Activated gamma-delta T cell treated with Interleukin-2 at 50 U/mL for 16 hours (primary cell): Measurements from ENCODE around the gene DNAJB9.
"Not testable (repeated sequence)": the region's sequence is repeated elsewhere in the genome, so short reads cannot be mapped to it uniquely, and the experiment has no call there.

ENCODE experiments used
- DNase-seq: peaks from one replicate; pipeline ENCODE4 v3.0.0-alpha.2; 2020

Gene DNAJB9

DNA sequence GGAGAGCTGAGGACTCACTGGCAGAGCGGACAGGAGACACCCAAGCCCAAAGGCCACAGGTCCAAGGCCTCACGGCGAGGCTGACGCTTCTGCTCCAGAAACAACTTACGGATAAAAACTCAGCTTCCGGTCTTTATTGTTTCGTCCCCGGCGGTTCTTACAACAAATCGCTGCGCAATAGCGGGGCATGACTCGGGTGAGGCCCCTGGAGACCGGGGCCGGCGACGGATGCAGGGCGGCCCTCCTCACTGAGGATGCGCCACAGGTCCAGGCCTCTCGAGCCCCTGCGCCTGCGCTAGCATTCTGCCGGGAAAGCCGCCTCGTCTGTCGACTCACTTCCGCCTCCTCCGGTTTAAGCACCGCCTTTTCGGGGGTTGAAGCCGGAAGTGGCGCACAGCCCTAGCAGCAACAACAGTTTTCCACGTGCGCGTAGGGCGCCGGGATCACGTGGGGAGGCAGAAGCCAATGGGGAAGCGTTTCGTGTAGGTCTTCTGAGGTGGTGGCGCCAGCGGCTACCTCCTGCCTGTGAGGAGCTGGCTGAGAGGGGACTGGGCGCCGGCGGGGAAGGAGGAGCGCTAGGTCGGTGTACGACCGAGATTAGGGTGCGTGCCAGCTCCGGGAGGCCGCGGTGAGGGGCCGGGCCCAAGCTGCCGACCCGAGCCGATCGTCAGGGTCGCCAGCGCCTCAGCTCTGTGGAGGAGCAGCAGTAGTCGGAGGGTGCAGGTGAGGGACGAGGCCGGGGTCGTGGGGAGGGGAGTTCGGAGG lies at the start of gene DNAJB9, which contains the start of gene THAP5:
Gene DNAJB9, plus strand, starts transcription at position 494 of the 765 bp plus-strand sequence. CDS start 1,853 bp downstream, outside the sequence.
Gene THAP5, minus strand, starts transcription at position 326 of the 765 bp plus-strand sequence. Its CDS starts 137 bp downstream, at position 189.
- peak; percentile 99 for DNase-seq

DNA sequence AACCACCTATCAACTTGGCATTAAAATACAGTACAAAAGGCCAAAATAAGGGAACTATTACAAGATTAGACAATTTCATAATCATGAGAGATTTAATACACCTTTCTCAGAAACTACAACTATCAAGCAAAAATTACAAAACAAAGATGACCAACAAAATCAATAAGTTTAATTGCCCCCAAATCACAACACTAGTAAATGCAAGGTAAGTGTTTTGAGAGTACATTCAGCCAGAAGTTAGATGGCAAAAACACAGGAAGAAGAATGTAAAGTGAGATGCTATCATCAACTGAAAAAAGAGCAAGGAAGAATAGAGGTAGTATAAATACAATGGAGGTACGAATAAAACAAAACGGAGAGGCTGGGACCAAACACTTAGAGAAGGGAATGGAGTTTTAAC lies 46.9 kb upstream of the DNAJB9 start:
- no peak for DNase-seq

DNA sequence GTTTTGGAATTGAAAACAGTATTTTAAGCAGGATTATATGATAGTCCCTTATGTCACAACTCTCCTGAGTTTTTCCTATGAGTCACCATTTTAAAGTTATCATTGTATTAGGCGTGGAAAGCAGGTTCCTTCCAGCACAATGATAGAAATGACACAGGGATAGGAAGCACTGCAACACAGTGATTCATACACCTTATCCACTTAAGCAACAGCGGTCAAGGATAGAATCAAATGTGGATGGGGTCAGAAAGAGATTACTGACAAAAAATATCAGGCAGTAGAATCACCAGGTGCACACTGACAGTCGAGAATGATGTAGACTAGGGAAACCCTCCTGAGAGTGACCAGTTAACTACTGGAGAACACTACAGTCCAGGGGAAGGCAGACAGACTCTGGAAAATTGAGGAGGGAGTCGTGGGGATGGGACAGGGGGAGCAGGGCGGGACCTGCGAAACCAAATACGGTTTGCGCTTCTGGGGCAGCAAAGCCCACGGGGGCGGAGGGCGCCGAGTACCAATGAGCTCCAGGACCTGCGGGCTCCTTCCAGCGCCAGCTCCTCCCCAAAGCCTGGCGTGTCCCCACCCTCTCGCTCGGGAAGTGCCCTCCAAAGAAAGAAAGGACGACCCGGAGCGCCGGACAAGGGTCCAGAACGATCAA lies 44.2 kb upstream of the DNAJB9 start:
- peak; percentile 58 for DNase-seq

DNA sequence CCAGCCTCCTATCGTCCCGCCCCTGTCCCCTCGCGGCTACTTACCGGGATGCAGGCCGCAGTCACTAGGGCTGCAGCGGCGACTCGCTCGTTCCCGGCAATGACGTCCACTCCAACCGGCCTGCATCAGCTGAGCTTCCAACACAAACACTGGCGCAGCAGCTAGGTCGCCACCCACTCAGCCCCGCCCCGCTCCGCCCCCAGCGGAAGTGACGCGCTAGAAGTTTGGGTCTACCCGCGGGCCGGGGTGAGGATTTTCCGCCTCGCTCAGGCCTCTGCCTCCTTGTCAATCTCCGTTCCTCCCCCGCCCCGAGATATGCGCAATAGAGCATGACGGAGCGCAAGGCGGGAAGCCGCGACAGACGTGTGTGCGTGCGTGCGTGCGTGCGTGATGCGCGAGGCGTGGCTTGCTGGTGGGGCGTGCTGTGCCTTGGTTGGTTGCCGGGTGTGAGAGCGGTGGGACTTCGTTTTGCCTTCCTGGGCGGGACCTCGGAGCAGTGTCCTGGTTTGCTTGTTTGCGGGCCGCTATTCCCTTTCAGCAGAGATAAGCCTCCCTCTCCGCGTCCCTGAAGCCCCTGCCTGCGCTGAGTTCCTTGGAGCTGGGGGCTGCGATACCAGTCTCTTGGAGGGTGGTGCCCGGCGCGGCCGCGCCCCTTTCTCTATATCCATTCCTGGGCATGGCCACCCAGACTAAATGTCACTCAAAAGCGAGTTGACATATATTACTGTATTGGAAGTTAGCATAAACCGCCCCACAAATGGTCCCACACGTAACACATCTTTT lies 43.5 kb upstream of the DNAJB9 start, which contains the start of gene PNPLA8:
Gene PNPLA8, minus strand, starts transcription at position 151 of the 783 bp plus-strand sequence. CDS start 10,644 bp downstream, outside the sequence.
- peak; percentile 100 for DNase-seq

DNA sequence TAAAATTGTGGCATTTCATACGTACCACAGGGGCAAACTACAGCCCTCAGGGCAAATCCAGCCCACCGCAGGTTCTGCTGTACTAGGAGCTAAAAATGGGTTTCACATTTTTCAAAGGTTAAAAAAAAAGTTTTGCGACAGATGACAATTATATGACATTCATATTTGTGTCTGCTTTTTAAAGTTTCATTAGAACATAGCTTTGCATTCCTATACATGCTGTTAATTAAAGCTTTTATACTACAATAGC lies 43.0 kb upstream of the DNAJB9 start:
- DNase-seq = no peak

DNA sequence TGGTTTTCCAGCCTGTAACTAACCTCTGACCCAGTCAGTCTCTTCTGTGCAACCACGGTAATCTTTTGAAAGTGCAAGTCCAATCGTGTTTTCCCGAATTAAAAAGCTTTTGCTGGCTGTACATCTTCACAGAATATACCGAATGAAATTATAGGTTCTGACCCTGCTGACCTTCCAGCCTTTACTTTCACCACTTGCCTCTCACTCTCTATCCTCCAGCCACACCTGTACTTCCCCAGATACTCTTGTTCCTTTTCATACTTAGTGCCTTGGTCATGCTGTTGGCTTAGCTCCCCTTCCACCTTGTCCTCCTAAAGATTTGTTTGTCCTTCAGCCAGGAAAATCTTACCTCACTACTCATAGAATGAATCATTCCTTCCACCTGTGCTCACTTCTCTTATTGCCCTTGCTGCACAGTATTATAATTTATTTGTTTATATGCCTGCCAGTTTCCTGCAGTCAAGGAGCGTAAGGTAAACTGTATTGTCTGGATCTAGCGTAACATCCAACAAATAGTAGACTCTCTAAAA lies 41.4 kb upstream of the DNAJB9 start:
- DNase-seq = no peak

DNA sequence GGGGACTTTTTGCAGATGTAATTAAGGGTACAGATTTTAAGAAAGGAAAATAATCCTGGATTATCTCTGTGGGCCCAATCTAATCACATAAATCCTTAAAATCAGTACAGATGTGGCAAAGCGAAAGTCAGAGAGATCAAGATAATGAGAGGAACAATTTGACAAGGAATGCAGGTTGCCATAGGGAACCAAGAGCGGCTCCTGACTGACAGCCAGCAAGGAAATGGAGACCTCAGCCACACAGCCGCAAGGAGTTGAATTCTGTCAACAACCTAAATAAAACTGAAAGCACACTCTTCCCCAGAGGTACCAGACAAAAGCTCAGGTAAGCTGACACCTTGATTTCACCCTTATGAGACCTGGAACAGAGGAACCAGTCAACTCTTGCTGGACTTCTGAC lies 40.3 kb upstream of the DNAJB9 start:
- no peak for DNase-seq

DNA sequence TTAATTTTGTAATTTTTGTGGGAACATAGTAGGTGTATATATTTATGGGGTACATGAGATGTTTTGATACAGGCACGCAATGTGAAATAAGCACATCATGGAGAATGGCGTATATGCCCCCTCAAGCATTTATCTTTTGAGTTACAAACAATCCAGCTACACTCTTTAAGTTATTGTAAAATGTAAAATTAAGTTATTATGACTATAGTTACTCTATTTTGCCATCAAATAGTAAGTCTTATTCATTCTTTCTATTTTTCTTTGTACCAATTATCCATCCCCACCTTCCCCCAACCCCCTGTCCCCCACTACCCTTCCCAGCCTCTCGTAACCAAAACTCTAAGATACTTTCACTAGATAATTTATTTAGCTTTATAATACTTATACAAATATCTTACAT lies 36.0 kb upstream of the DNAJB9 start:
- DNase-seq = no peak

DNA sequence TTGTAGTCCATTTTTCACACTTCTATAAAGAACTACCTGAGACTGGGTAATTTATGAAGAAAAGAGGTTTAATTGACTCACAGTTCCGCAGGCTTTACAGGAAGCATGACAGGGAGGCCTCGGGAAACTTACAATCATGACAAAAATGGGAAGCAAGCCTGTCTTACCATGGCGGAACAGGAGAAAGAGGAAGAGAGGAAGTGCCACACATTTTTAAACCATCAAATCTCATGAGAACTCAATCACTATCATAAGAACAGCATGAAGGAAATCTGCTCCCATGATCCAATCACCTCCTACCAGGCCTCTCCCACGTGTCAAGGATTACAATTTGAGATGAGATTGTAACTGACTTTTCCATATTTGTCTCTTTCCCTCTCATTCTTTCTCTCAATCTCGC lies 34.4 kb upstream of the DNAJB9 start:
- no peak for DNase-seq

DNA sequence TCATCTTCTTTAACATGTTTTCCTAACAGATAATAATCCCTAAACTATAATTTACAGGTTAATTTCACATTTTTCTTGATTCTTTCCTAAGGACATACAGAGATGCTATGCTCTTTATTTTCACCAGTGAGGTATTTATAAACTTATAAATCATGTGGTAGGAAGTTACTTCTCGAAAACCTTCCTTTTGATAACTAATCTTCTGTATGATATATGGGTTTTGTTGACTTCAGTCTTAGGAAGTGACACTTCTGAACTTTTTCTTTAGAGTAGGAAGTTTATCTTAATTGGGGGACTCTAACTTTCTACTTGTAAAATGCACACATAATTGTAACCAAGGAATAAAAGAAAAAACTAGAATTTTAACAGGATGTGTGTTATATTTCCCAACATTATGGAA lies 33.9 kb upstream of the DNAJB9 start:
- DNase-seq = no peak

DNA sequence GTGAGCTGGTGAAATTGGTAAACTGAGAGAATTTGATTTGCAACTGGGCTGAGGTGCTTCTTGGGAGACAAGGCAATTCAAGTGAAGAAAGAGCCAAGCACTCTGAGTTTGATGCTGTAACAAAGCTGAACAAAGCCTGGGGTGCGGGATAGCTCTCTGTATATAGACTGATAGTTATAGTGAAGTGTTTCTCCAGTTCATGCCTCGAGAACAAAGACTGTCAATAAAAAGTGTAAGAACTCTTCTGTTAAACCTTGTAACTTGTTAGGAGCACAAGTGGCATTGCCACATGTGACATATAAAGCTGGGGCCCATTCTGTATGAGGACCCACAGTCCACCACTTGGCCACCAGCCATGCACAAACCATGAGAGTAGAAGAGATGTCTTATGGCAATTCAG lies 32.4 kb upstream of the DNAJB9 start:
- no peak for DNase-seq

DNA sequence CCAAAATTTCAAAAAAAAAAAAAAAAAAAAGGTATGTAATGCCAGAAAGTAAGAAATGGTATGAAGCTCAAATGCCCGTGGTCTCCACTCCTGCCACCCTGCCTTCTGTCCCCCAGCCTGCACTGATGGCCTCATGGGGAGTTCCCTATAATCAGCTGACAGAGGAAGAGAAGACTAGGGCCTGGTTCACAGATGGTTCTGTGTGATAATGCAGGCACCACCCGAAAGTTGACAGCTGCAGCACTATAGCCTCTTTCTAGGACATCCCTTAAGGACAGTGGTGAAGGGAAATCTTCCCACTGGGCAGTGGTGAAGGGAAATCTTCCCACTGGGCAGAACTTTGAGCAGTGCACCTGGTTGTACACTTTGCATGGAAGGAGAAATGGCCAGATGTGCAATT lies 31.4 kb upstream of the DNAJB9 start:
- DNase-seq = not testable (repeated sequence)

DNA sequence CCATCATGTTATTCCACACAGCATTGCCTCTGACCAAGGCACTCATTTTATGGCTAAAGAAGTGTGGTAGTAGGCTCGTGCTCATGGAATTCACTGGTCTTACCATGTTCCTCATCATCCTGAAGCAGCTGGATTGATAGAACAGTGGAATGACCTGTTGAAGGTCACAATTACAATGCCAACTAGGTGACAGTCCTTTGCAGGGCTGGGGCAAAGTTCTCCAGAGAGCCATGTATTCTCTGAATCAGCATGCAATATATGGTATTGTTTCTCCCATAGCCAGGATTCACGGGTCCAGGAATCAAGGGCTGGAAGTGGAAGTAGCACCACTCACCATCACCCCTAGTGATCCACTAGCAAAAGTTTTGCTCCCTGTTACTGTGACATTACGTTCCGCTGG lies 31.0 kb upstream of the DNAJB9 start:
- DNase-seq = not testable (repeated sequence)

DNA sequence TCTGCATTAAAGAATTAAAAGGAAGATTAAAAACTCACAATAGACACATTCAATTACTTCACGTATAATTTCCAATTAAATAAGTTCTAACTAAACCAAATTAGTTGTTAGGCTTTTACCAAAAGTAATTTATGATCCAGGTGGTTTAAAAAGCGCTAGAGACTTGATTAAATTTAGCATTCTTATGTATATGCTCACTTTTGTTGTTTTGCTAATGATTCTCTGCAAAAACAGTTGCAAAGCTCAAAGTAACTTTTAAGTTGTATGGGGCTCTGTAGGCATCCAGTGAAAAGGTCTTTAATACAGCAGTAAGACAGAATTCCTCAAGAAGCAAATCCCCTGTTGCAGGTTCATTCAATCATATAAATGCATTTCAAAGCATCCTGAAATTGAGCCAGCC lies 28.2 kb upstream of the DNAJB9 start:
- DNase-seq = no peak

DNA sequence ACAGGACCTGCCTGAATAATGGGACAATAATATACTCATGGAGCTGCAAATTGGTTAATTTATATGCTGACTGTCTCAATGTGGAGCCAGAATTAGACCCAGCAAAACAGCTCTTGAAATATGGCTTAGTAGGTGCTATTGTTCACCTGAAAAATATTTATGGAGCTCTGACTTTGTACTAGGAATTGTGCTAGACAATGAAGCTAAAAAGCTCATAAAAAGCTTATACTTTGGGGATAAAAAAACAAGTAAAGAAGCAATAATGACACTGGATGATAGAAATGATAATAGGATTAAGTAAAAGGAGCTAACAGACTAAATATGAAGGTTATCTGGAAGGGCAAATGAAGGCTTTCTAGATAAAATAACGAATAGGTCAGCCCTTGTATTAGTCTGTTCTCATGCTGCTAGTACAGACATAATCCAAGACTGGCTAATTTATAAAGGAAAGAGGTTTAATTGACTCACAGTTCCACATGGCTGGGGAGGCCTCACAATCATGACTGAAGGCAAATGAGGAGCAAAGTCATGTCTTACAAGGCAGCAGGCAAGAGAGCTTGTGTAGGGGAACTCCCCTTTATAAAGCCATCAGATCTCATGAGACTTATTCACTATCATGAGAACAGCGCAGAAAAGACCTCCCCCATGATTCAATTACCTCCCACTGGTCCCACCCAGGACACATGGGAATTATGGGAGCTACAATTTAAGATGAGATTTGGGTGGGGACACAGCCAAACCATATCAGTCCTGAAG lies 21.4 kb upstream of the DNAJB9 start:
- DNase-seq = not testable (repeated sequence)

DNA sequence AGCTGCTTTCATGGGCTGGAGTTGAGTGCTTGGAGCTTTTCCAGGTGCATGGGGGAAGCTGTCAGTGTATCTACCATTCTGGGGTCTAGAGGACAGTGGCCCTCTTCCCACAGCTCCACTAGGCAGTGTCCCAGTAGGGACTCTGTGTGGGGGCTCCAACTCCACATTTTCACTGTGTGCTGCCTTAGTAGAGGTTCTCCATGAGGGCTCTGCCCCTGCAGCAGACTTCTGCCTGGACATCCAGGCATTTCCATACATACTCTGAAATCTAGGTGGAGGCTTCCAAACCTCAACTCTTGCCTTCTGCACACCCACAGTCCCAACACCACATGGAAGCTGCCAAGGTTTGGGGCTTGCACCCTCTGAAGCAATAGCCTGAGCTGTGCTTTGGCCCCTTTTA lies 13.0 kb upstream of the DNAJB9 start:
- not testable (repeated sequence) for DNase-seq

DNA sequence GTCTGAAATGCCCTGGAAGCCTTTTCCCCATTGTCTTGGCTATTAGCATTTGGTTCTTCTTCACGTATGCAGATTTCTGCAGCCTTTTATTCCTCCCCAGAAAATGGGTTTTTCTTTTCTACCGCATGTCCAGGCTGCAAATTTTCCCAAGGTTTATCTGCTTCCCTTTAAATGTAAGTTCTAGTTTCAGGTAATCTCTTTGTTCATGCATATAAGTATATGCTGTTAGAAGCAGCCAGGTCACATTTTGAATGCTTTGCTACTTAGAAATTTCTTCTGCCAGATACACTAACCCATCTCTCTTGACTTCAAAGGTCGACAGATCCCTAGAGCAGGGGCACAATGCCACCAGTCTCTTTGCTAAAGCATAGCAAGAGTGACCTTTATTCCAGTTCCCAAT lies 12.5 kb upstream of the DNAJB9 start:
- DNase-seq = no peak

DNA sequence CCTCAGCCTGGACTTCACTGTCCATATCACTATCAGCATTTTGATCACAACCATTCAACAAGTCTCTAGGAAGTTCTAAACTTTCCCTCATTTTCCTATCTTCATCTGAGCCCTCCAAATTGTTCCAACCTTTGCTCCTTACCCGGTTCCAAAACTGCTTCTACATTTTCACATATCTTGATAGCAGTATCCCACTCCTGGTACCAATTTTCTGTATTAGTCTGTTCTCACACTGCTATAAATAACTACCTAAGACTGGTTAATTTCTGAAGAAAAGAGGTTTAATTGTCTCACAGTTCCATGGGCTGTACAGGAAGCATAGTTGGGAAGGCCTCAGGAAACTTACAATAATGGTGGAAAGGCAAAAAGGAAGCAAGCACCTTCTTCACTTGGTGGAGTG lies 12.1 kb upstream of the DNAJB9 start:
- no peak for DNase-seq

DNA sequence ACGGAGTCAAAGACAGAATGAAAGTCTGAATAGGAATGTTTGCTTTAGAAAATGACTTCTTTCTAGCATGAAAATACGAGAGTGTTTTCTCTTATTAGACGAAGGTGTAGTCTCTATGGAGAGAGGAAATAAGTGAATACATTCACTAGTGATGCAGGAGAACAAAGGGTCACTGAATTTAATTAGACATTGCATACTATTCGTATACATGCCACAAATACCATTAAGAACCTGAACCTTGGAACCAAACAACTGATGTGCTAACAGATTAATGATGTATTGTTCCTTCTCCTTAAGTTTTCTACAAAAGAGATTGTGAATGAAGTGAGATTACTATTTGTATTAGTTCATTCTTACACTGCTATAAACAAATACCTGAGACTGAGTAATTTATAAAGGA lies 10.4 kb upstream of the DNAJB9 start:
- DNase-seq = no peak

DNA sequence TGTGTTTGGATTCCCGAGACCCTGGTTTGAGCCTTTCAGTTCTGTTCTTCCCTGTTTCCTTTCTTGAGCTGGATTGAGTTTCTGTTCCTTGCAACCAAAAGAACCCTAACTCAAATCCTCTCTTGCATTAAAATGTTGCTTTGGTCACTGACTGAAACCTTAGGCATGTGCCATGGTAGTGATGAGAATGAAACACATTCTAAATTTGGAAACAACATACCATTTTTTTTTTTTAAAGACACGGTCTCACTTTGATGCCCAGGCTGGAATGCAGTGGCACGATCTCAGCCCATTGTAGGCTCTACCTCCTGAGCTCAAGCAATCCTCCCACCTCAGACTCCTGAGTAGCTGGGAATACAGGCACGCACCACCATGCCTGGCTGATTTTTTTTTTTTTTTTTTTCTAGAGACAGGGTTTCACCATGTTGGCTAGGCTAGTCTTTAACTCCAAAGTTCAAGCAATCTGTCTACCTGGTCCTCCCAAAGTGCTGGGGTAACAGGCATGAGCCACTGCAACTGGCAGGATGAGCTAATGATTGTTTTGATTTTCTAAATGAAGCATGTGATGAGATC lies 8.5 kb upstream of the DNAJB9 start:
- DNase-seq = no peak

DNA sequence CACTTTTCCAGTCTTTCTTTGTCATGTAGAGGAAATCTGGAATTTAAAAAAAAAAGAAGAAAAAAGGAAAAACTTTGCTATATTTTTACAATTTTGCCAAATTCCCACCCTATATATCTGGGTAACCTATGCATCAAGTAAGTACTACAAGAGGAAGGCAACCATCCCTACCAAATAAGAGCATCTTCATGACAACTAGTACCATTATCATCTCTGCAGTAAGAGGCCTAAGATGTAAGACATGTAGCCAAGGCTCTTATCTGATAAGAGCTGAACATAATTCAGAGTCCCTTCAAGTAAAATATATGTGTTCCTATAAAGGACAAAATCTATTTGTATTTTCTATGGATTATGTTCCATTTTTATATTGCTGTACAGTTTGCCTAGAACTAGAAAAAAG lies 3.7 kb upstream of the DNAJB9 start:
- DNase-seq = no peak

DNA sequence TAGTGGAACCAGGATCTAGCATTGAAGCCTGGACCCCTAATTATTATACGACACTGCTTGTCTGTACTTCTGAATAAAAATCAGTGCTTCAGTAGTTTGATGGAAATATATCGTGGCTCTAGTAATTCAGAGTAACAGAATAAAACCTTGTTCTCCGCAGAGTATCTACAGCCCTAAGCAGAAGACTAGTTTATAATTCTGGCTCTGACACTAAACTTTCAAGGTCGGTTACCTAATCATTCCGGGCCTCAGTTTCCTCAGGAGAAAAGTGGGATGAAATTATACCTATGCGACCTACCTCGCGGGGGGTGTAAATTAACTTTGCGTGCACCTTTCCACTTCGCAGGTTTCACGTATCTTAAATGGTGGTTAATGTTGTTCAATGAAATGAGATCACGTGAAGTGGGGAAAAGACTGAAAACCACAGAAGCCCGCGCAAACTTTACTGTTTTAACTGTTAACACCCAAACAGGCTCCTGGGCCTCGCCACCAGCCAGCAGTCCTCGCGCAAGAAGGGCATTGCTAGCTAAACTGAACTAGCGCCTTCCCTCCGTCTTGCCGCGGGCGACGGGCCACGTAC lies 783 bp upstream of the DNAJB9 start:
- DNase-seq = no peak
